Epithelial cell of esophagus (primary cell): ENCODE data around the gene SPCS1.

Experiments
- DNase-seq: peaks from one replicate; pipeline ENCODE4 v3.0.0; 2010; ENCODE audit warnings: low read depth
- H3K4me3 ChIP-seq: 2 replicates; pipeline ENCODE4 v1.5.1; 2011; ENCODE audit warnings: mild to moderate bottlenecking, low read length, control low read depth
- CTCF ChIP-seq: IDR thresholded peaks from 2 replicates; pipeline ENCODE4 v1.5.1; 2011; ENCODE audit warnings: low read depth, mild to moderate bottlenecking, low read length, control low read depth, inconsistent platforms; ENCODE audit not compliant: insufficient read depth; ENCODE audit errors: missing control alignments

SPCS1 gene

GRCh38 chr3:52752045-52752660 is 46.2 kb downstream of the SPCS1 start:
- DNase-seq = no peak
- TF ChIP-seq CTCF = no peak
- no peak overlapping the region for H3K4me3 ChIP-seq

GRCh38 chr3:52754373-52754772 is 48.5 kb downstream of the SPCS1 start:
- DNase-seq = no peak
- no peak for TF ChIP-seq CTCF
- H3K4me3 ChIP-seq = no peak overlapping the region

GRCh38 chr3:52756141-52756540 is 50.2 kb downstream of the SPCS1 start:
- TF ChIP-seq CTCF = no peak
- no peak for DNase-seq
- no peak overlapping the region for H3K4me3 ChIP-seq
